HCT116 (cell line): ENCODE results near the gene JAK1. TPM values are rescaled to one million over a fixed set of nuclear protein-coding genes. Genes with fewer than 3 reads are reported as not detected.

Source experiments
- ATAC-seq: fragments of 200-7000 bp; cut with Tn5 transposase; 2 replicates; pipeline ENCODE4 v1.9.1; 2020; ENCODE audit warnings: mild to moderate bottlenecking, moderate library complexity
- BruUV-seq: library from RNA; stranded (reverse); fragments of 400-500 nt; replicated peaks from 2 replicates; lab custom pipeline; 2021; lab: Mats Ljungman, UMichigan
- CTCF ChIA-PET: fragments of 300-600 bp; sonication (Branson Sonifier 250); formaldehyde crosslinking; loops from one replicate; lab custom pipeline; 2021; ENCODE audit warnings: antibody characterized with exemption; lab: Charles Lee
- POLR2A ChIA-PET: fragments of 300-600, 350-600 bp; sonication (Branson Sonifier 250); formaldehyde crosslinking; loops from one replicate; lab custom pipeline; 2021; ENCODE audit warnings: antibody characterized with exemption; lab: Charles Lee
- RAD21 ChIA-PET, 2 experiments: fragments of 300-600 bp; sonication (Branson Sonifier 250); formaldehyde crosslinking; loops; one replicate each; lab custom pipeline; 2023; ENCODE audit warnings: low total read pairs in 2 of 2; ENCODE audit not compliant: uncharacterized antibody in 2 of 2, unreplicated experiment in 2 of 2, low non-redundant PET in 1 of 2; lab: Charles Lee
- DNase-seq: peaks from one replicate; pipeline ENCODE4 v3.0.0-alpha.2; 2010; ENCODE audit warnings: low read depth, low spot score
- H2AFZ ChIP-seq: fragments of 200-600 bp; shearing (Covaris generic), sonication (generic); 2 replicates; pipeline ENCODE4 v1.6.1; 2017; ENCODE audit warnings: low read depth, mixed run types, mixed read lengths, antibody characterized with exemption, low read length; ENCODE audit not compliant: poor library complexity, severe bottlenecking
- H3K27ac ChIP-seq: 2 replicates; pipeline ENCODE4 v1.5.1; 2012; ENCODE audit warnings: low read depth, low read length
- H3K27me3 ChIP-seq: fragments of 200-600 bp; sonication (generic); 2 replicates; pipeline ENCODE4 v1.6.1; 2016; ENCODE audit warnings: mixed run types, low read length, mixed read lengths; ENCODE audit not compliant: insufficient read depth
- H3K36me3 ChIP-seq, 2 experiments: fragments of 200-500 bp in 1 of 2; fragments of 200-600 bp in 1 of 2; sonication (Bioruptor generic) in 1 of 2; sonication (generic) in 1 of 2; 2 replicates each; pipeline versions ENCODE4 v1.5.1 to v1.6.1; 2014 to 2016; ENCODE audit warnings: low read length in 2 of 2, inconsistent platforms in 1 of 2, mixed read lengths in 1 of 2, mixed run types in 1 of 2; ENCODE audit not compliant: insufficient read depth in 2 of 2, control insufficient read depth in 1 of 2
- H3K4me1 ChIP-seq, 2 experiments: fragments of 200-600 bp in 1 of 2; sonication (generic) in 1 of 2; 2 replicates each; pipeline versions ENCODE4 v1.5.1 to v1.6.1; 2012 to 2017; ENCODE audit warnings: low read length in 2 of 2, inconsistent platforms in 1 of 2, mild to moderate bottlenecking in 1 of 2, mixed read lengths in 1 of 2, mixed run types in 1 of 2, moderate library complexity in 1 of 2; ENCODE audit not compliant: insufficient read depth in 2 of 2, control insufficient read depth in 1 of 2
- H3K4me2 ChIP-seq: fragments of 200-600 bp; sonication (generic); 2 replicates; pipeline ENCODE4 v1.6.1; 2017; ENCODE audit warnings: mixed run types, low read length, mixed read lengths
- H3K4me3 ChIP-seq, 2 experiments: fragments of 200-600 bp in 1 of 2; sonication (generic) in 1 of 2; replicated peaks in 1 of 2; 2 replicates each; pipeline ENCODE4 v1.5.1; 2011 to 2016; ENCODE audit warnings: low read length in 2 of 2, control low read depth in 1 of 2, low read depth in 1 of 2, mild to moderate bottlenecking in 1 of 2, mixed read lengths in 1 of 2, mixed run types in 1 of 2
- H3K79me2 ChIP-seq: fragments of 200-600 bp; sonication (generic); 2 replicates; pipeline ENCODE4 v1.6.1; 2017; ENCODE audit warnings: mild to moderate bottlenecking, mixed run types, low read length, moderate library complexity, mixed read lengths; ENCODE audit not compliant: insufficient read depth
- H3K9ac ChIP-seq: fragments of 200-600 bp; sonication (generic); 2 replicates; pipeline ENCODE4 v1.6.1; 2016; ENCODE audit warnings: low read length, mixed read lengths
- H3K9me2 ChIP-seq: fragments of 200-600 bp; sonication (generic), shearing (Covaris generic); 2 replicates; pipeline ENCODE4 v1.6.1; 2017; ENCODE audit warnings: mixed run types, mild to moderate bottlenecking, moderate library complexity; ENCODE audit not compliant: insufficient read depth
- H3K9me3 ChIP-seq, 2 experiments: fragments of 200-500 bp in 1 of 2; fragments of 200-600 bp in 1 of 2; sonication (Bioruptor generic) in 1 of 2; sonication (generic) in 1 of 2; 2 replicates each; pipeline ENCODE4 v1.6.1; 2014 to 2017; ENCODE audit warnings: low read length in 2 of 2, mixed read lengths in 2 of 2, inconsistent platforms in 1 of 2, low read depth in 1 of 2, mild to moderate bottlenecking in 1 of 2, mixed run types in 1 of 2, moderate library complexity in 1 of 2; ENCODE audit not compliant: control insufficient read depth in 1 of 2, insufficient read depth in 1 of 2
- H4K20me1 ChIP-seq: fragments of 200-600 bp; sonication (generic), shearing (Covaris generic); 2 replicates; pipeline ENCODE4 v1.6.1; 2017; ENCODE audit warnings: mixed run types, mild to moderate bottlenecking, moderate library complexity; ENCODE audit not compliant: insufficient read depth
- CBX3 ChIP-seq: IDR thresholded peaks from 2 replicates; pipeline ENCODE4 v1.6.1; 2012; ENCODE audit warnings: low read depth
- CEBPB ChIP-seq: IDR thresholded peaks from 2 replicates; pipeline ENCODE4 v1.6.1; 2012; ENCODE audit warnings: low read depth
- EGR1 ChIP-seq: IDR thresholded peaks from 2 replicates; pipeline ENCODE4 v1.6.1; 2012; ENCODE audit warnings: low read depth
- ELF1 ChIP-seq: IDR thresholded peaks from 2 replicates; pipeline ENCODE4 v1.6.1; 2012; ENCODE audit warnings: low read depth, borderline replicate concordance
- EZH2 ChIP-seq: fragments of 200-600 bp; sonication (generic); IDR thresholded peaks from 2 replicates; pipeline ENCODE4 v1.6.1; 2017; ENCODE audit warnings: antibody characterized with exemption, mixed run types
- EZH2phosphoT487 ChIP-seq: fragments of 200-600 bp; IDR thresholded peaks from 2 replicates; pipeline ENCODE4 v1.6.1; 2018; ENCODE audit warnings: antibody characterized with exemption, borderline replicate concordance
- FOSL1 ChIP-seq: IDR thresholded peaks from 2 replicates; pipeline ENCODE4 v1.6.1; 2012; ENCODE audit warnings: low read depth
- JUND ChIP-seq: IDR thresholded peaks from 2 replicates; pipeline ENCODE4 v1.6.1; 2012
- MAX ChIP-seq: IDR thresholded peaks from 2 replicates; pipeline ENCODE4 v1.6.1; 2012
- POLR2A ChIP-seq: IDR thresholded peaks from 2 replicates; pipeline ENCODE4 v1.7.0; 2011; ENCODE audit warnings: borderline replicate concordance; ENCODE audit not compliant: insufficient read depth, insufficient read length; ENCODE audit errors: extremely low read depth
- POLR2AphosphoS5 ChIP-seq: IDR thresholded peaks from 2 replicates; pipeline ENCODE4 v1.6.1; 2011; ENCODE audit warnings: mild to moderate bottlenecking, low read depth, low read length, moderate library complexity
- RAD21 ChIP-seq: IDR thresholded peaks from 2 replicates; pipeline ENCODE4 v1.6.1; 2012; ENCODE audit warnings: low read depth, mild to moderate bottlenecking
- REST ChIP-seq: IDR thresholded peaks from 2 replicates; pipeline ENCODE4 v1.6.1; 2012; ENCODE audit warnings: low read depth
- SIN3A ChIP-seq: IDR thresholded peaks from 2 replicates; pipeline ENCODE4 v1.6.1; 2012; ENCODE audit warnings: low read depth
- SP1 ChIP-seq: IDR thresholded peaks from 2 replicates; pipeline ENCODE4 v1.6.1; 2012; ENCODE audit warnings: low read depth
- TCF7L2 ChIP-seq: IDR thresholded peaks from 2 replicates; pipeline ENCODE4 v1.7.0; 2011; ENCODE audit warnings: borderline replicate concordance, inconsistent platforms; ENCODE audit not compliant: insufficient read depth, insufficient read length; ENCODE audit errors: extremely low read depth
- YY1 ChIP-seq: IDR thresholded peaks from 2 replicates; pipeline ENCODE4 v1.6.1; 2011; ENCODE audit warnings: low read length, low read depth, moderate library complexity, mild to moderate bottlenecking; ENCODE audit not compliant: insufficient replicate concordance; ENCODE audit errors: extremely low read depth
- ZBTB33 ChIP-seq: IDR thresholded peaks from 2 replicates; pipeline ENCODE4 v1.6.1; 2011; ENCODE audit warnings: mild to moderate bottlenecking, low read length, moderate library complexity; ENCODE audit not compliant: insufficient replicate concordance; ENCODE audit errors: extremely low read depth
- ZNF274 ChIP-seq: fragments of 200-500 bp; sonication (Bioruptor generic); IDR thresholded peaks from 2 replicates; pipeline ENCODE4 v1.6.1; 2014; ENCODE audit warnings: mild to moderate bottlenecking, low read depth, low read length, inconsistent platforms
- intact Hi-C: fragments of 100-400 bp; cut with micrococcal nuclease; formaldehyde crosslinking; loops from 2 replicates; pipeline ENCODE4 v1.10.0; 2022
- total RNA-seq: library from RNA; stranded (reverse); gene quantifications from one replicate; pipeline ENCODE4 v1.2.1, GENCODE V29; 2021; ENCODE audit not compliant: unreplicated experiment
- TF ChIP-seq, protein P1 (sequence below), 3 experiments: fragments of 200-600 bp in 1 of 3; sonication (generic) in 1 of 3; IDR thresholded peaks in 2 of 3; conservative IDR thresholded peaks in 1 of 3; 2 replicates each; pipeline ENCODE4 v1.5.1; 2012 to 2017; ENCODE audit warnings: low read depth in 2 of 3, low read length in 2 of 3, antibody characterized with exemption in 1 of 3, borderline replicate concordance in 1 of 3, control low read depth in 1 of 3, mild to moderate bottlenecking in 1 of 3, mixed read lengths in 1 of 3, mixed run types in 1 of 3, moderate library complexity in 1 of 3; ENCODE audit not compliant: insufficient read depth in 1 of 3

The JAK1 gene
- total RNA-seq, 1 experiment from 2014 or later: 53.2 TPM

- Histone ChIP-seq H2AFZ (no peak overlapping the region), H3K9me2 (no peaks in the 10 kb centered on the region), H3K4me3 (no peak overlapping the region), H3K79me2 (no peaks in the 10 kb centered on the region), H3K9ac (no peak overlapping the region), H3K9me3 (no peaks in the 10 kb centered on the region), H3K36me3 (0 out of 4 replicates have a peak, but pooled peaks cover 0 to 2% of the 10 kb centered on the region in 2 experiments), H4K20me1 (no peaks in the 10 kb centered on the region), H3K27me3 (no peaks in the 10 kb centered on the region), H3K4me2 (no peak overlapping the region), H3K27ac (no peak overlapping the region), H3K4me1 (no peaks in the 10 kb centered on the region)
- no TSS peak for BruUV-seq
- intact Hi-C loops: no loop called here
- CTCF ChIA-PET: no interaction called here
- DNase-seq (no peak), ATAC-seq (no peak)
- RAD21 ChIA-PET: no interaction called here
- POLR2A ChIA-PET: no interaction called here
- TF ChIP-seq MAX (no peak), SIN3A (no peak), ELF1 (no peak), EZH2phosphoT487 (no peak), FOSL1 (no peak), YY1 (no peak), ZBTB33 (no peak), CBX3 (no peak), EZH2 (no peak), POLR2AphosphoS5 (no peak), EGR1 (no peak), JUND (no peak), CEBPB (no peak), ZNF274 (no peak), TCF7L2 (no peak), SP1 (no peak), RAD21 (no peak), POLR2A (no peak), REST (no peak)
- TF ChIP-seq, protein P1, sequence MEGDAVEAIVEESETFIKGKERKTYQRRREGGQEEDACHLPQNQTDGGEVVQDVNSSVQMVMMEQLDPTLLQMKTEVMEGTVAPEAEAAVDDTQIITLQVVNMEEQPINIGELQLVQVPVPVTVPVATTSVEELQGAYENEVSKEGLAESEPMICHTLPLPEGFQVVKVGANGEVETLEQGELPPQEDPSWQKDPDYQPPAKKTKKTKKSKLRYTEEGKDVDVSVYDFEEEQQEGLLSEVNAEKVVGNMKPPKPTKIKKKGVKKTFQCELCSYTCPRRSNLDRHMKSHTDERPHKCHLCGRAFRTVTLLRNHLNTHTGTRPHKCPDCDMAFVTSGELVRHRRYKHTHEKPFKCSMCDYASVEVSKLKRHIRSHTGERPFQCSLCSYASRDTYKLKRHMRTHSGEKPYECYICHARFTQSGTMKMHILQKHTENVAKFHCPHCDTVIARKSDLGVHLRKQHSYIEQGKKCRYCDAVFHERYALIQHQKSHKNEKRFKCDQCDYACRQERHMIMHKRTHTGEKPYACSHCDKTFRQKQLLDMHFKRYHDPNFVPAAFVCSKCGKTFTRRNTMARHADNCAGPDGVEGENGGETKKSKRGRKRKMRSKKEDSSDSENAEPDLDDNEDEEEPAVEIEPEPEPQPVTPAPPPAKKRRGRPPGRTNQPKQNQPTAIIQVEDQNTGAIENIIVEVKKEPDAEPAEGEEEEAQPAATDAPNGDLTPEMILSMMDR (IDR thresholded peaks at IDR 0.05 in 2 of 3, conservative IDR thresholded peaks at IDR 0.05 in 1 of 3; ENCODE audit: borderline replicate concordance in 1 of 3, insufficient read depth in 1 of 3, low read depth in 2 of 3, low read length in 2 of 3): no peak
These were observed 117.5 kb downstream of the JAK1 start for GRCh38 chr1:64848803-64849202.
